NB4 (cell line): Measurements from ENCODE around the gene CNPPD1.

Source experiments
- DNase-seq: peaks from one replicate; pipeline ENCODE4 v3.0.0; 2010; ENCODE audit warnings: low read depth
- H3K4me3 ChIP-seq: one replicate; pipeline ENCODE4 v1.5.1; 2011; ENCODE audit warnings: mild to moderate bottlenecking, low read depth, low read length, moderate library complexity
- MYC ChIP-seq: IDR thresholded peaks from 2 replicates; pipeline ENCODE4 v1.6.1; 2011; ENCODE audit warnings: low read depth, low read length
- POLR2A ChIP-seq: IDR thresholded peaks from 2 replicates; pipeline ENCODE4 v1.6.1; 2011; ENCODE audit warnings: mild to moderate bottlenecking; ENCODE audit not compliant: insufficient read length; ENCODE audit errors: extremely low read depth
- TF ChIP-seq, protein P1 (sequence below): IDR thresholded peaks from one replicate; pipeline ENCODE4 v1.5.1; 2012; ENCODE audit warnings: low read depth, low read length
- TF ChIP-seq, protein P2 (sequence below): IDR thresholded peaks from 2 replicates; pipeline ENCODE4 v1.6.1; 2011; ENCODE audit warnings: low read depth, low read length

CNPPD1 gene

DNA sequence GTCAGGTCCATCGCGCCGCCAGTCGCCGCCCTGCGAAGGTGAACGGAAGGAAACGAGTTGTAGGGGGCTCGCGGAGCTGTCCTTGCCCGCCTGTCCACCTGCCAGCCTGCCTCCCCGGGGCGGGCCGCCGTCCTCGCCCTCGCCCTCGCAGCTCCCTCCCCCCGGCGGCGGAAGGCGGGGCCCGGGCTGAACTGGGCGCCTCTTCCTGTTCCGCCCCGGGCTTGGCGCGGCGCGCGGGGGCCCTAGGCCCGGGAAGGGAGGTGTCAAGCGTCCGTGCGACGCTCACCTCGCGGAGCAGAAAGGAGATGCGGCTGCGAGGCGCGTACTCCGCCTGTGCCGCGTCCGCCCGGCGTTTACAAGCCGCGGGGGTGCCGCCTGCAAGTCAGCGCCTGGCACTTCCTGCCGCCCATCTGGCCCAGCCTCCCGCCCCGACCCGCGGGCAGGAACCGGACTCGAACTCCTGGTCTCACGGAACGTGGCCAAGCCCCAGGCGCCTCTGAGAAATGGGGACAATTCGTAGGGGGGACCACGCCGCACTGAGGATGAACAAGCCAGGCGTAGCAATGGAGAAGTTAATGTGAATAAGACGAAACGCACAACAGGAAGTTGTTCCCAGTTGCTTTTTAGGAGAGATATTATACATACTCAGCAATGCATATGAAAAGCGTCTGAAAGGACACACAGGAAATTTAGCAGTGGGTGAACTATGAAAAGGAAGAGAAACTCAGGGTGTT, at the start of gene CNPPD1:
Gene CNPPD1, minus strand, starts transcription at position 108 of the 734 bp plus-strand sequence. Its CDS starts 97 bp downstream, at position 11.
- peak; percentile 96 for DNase-seq
- H3K4me3 ChIP-seq = peak within 1 kb of the TSS; percentile 90
- TF ChIP-seq POLR2A = peak; percentile 88
- TF ChIP-seq, protein P1, sequence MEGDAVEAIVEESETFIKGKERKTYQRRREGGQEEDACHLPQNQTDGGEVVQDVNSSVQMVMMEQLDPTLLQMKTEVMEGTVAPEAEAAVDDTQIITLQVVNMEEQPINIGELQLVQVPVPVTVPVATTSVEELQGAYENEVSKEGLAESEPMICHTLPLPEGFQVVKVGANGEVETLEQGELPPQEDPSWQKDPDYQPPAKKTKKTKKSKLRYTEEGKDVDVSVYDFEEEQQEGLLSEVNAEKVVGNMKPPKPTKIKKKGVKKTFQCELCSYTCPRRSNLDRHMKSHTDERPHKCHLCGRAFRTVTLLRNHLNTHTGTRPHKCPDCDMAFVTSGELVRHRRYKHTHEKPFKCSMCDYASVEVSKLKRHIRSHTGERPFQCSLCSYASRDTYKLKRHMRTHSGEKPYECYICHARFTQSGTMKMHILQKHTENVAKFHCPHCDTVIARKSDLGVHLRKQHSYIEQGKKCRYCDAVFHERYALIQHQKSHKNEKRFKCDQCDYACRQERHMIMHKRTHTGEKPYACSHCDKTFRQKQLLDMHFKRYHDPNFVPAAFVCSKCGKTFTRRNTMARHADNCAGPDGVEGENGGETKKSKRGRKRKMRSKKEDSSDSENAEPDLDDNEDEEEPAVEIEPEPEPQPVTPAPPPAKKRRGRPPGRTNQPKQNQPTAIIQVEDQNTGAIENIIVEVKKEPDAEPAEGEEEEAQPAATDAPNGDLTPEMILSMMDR = no peak
- TF ChIP-seq, protein P2, sequence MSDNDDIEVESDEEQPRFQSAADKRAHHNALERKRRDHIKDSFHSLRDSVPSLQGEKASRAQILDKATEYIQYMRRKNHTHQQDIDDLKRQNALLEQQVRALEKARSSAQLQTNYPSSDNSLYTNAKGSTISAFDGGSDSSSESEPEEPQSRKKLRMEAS = no peak
- TF ChIP-seq MYC = 0 out of 2 replicates have a peak, but pooled peaks have one; percentile 26

DNA sequence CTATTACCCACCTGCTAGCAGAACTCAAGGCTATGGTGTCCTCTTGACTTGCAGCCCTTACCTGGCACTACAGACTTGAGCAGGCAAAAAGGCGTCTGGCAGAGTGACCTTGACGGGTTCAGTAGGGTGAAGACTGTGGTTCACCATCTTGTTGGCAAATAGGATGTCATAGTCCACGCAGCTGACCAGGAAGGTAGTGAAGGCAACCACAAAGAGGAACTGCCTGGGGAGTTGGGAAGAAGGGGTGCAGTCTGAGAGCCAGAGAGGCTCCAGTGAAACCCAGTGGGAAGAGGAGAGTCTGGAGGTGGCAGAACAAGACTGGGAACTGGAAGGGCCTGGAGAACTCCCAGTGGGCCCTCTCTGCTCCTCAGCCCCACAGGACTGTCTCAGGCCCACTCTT, 48.6 kb upstream of the CNPPD1 start:
- TF ChIP-seq, protein P2 = no peak
- TF ChIP-seq MYC = peak; percentile 47; the same call in 1 of the 2 replicates
- DNase-seq = peak; percentile 92
- H3K4me3 ChIP-seq = no peak overlapping the region

DNA sequence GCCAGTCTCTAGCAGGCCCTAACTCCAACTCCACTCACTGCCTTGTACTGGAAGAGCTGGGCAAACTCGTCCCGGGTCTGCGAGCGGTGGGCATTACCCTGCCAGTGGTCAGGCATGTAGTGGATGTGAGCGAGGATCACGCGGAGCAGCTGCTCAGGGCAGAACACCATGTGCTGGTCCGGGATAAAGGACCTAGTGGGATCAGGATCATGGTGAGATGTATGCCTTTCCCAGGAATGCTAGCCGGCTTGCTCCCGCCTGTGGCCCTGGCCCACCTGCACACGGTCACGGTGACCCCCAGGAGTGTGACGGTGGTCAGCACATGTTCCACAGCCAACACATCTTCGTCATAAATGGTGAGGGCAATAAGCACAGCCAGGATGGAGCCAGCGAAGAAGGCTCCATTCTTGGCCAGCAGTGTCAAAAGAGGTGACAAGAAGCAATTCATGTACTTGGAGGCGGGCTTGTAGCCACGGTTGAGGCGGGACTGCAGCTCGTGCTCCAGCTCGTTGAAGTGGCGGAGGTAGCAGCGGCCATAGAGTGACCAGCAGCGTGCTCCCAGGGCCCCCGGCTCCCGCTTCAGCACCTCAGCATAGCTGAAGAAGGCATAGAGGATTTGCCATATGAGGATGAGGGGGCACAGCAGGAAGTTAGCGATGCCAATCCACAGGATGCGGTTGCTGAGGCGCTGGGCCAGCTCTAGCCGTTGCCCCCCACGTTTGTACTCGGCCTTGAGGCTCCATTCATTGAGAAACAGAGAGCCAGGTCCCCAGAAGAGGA, 47.3 kb upstream of the CNPPD1 start:
- no peak overlapping the region for H3K4me3 ChIP-seq
- TF ChIP-seq, protein P1 = no peak
- TF ChIP-seq MYC = no peak
- no peak for TF ChIP-seq POLR2A
- TF ChIP-seq, protein P2 = no peak
- no peak for DNase-seq

DNA sequence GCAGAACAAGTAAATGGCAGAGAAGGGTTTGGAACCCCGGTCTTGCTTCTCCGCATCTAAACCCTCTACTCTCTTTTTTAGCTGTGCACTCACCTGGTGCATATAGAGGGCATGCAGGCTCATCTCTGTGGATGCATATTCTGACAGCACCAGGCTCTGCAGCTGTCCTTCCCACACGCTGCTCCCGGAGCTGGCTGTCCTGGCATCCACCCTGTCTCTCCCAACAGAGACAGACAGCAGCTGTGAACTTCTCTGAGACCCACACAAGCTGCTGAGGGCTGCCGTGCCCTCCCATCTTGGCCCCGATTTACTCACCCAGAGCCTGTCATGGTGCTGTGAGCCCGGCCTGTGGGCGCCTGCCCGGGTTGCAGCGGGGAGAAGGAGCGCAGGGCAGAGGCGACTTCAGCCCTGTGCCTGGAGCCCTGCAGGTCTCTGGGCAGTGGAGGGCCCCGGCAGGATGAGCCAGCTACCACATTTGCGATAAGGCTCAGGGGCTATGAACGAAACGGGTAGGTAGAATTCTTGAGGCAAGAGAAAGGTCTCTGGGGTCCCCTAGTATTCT, 45.3 kb upstream of the CNPPD1 start:
- no peak for DNase-seq
- H3K4me3 ChIP-seq = no peak overlapping the region
- no peak for TF ChIP-seq MYC
- TF ChIP-seq, protein P1 = no peak
- TF ChIP-seq POLR2A = no peak
- TF ChIP-seq, protein P2 = no peak

DNA sequence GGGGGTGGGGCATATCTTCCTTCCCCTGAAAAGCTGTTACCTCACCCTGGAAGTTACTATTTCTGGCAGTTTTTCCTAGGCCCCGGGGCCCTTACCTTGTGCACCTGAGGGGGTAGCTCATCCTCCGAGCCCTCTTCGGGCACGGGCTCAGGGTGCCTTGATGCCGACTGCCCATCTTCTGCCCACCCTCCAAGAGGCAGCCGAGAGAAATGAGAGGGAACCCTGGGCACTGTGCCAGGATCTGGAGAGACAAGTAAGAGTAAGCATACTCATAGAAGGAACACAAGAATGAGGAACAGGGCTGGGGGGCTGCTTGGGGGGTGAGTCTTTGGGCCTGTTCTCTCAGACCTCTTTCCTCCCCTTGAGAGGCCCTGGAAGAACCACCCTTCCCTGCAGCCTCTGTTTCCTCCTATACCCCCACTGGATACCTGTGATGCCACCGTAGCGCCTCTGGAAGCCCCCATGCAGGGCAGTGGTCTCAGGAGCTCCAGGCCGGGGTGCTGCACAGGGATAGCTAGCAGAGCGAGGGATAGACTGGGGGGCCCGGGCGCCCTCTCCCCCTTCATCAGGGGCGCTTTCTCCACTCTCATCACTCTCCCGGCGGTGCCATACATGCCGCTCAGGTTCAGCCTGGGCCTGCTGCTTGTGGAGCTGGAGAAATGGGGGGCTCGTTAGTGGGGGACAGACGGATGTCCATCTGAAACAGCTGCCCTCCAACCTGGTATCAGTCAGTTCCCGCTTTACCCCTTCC, 44.1 kb upstream of the CNPPD1 start:
- H3K4me3 ChIP-seq = no peak overlapping the region
- no peak for DNase-seq
- TF ChIP-seq, protein P1 = no peak
- TF ChIP-seq POLR2A (no peak), MYC (no peak)
- TF ChIP-seq, protein P2 = no peak
